ENCODE results near the gene ISYNA1.

Gene ISYNA1

DNA sequence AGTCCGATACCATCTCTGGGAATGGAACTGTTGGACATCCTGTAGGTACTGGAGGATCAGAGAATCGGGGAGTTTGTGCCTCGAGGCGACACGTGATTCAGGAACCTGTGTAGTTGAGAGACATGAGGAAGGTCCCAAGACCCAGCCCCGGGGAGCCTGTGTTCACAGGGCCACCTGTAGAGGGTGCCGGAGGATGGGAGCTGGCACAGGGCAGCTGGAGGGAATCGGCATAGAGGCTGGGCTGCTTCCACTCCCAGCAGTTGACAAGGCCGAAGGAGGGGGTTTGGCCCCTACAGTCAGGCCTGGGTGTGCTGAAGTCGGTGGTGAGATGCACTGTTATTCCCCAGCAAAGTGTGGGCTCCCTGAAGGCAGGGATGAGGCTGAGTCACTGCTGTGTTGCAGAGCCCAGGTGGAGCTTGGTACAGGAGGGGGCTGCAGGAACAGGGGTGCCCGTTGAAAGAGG, 2.5 kb upstream of the ISYNA1 start:
- peak; percentile 54 for TF ChIP-seq RAD21 (IDR thresholded peaks at IDR 0.05; ENCODE audit: low read depth)
- TF ChIP-seq TAF1 (IDR thresholded peaks at IDR 0.05; ENCODE audit: low read depth): no peak
- TF ChIP-seq TEAD4 (IDR thresholded peaks at IDR 0.05): no peak
- TF ChIP-seq YY1 (IDR thresholded peaks at IDR 0.05; ENCODE audit: low read depth): no peak

GRCh38 chr19:18439910-18440237, 1.9 kb upstream of the ISYNA1 start:
- no peak for TF ChIP-seq USF1 (IDR thresholded peaks at IDR 0.05)
- no peak for TF ChIP-seq MAX (IDR thresholded peaks at IDR 0.05)
- no peak for TF ChIP-seq ZBTB7A (IDR thresholded peaks at IDR 0.05; ENCODE audit: low read depth)
- no peak for TF ChIP-seq CEBPB (IDR thresholded peaks at IDR 0.05)
- TF ChIP-seq NFIC (IDR thresholded peaks at IDR 0.05): no peak
- TF ChIP-seq TCF12 (IDR thresholded peaks at IDR 0.05; ENCODE audit: low read depth): no peak
- TF ChIP-seq CREB1 (IDR thresholded peaks at IDR 0.05; ENCODE audit: low read depth): no peak
- no peak for TF ChIP-seq EP300 (IDR thresholded peaks at IDR 0.05; ENCODE audit: borderline replicate concordance)
- no peak for TF ChIP-seq TAF1 (IDR thresholded peaks at IDR 0.05; ENCODE audit: low read depth)
- TF ChIP-seq TEAD4 (IDR thresholded peaks at IDR 0.05): no peak

DNA sequence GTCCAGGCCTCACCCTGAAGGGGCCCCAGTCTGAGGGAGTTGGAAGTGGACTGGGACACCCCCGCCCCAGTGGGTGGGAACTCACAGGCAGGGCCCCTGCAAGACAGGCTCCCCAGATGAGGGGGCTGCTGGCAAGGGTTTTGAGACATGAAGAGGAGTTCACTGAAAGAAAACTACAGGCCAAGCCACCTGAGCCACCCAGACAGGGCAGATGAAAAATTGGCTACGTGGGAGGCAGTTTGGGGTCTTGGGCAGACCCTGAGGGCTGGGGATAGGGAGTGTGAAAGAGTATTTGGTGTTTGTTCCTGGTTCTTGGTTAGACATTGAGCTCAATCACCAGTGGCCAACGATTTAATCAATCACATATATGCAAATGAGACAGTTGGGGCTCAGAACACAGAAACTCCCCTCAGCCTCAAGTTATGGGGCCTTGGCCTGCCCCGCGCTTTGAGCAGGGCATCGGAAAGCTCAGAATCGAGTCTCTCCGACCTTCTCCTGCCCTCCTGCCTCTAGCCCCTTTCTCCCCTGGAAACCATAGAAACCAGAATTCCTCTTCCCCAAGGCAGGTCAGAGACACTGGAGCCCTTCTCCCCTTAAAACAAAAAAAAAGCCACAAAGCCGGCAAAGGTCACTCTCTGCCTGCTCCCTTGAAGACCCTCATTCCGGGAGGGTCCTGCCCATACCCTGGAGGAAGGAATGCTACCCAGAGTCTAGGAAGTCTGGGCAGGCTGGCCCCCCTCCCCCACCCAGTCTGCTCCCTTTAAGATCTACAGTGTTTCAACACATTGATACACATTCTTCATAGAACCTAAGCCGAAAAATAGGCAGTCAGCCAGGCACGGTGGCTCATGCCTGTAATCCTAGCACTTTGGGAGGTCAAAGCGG, 1.3 kb upstream of the ISYNA1 start:
- TF ChIP-seq EP300 (IDR thresholded peaks at IDR 0.05; ENCODE audit: borderline replicate concordance): no peak
- TF ChIP-seq REST (IDR thresholded peaks at IDR 0.05; ENCODE audit: low read depth): no peak
- no peak for TF ChIP-seq YY1 (IDR thresholded peaks at IDR 0.05; ENCODE audit: low read depth)
- TF ChIP-seq MAX (IDR thresholded peaks at IDR 0.05): no peak
- no peak for TF ChIP-seq RAD21 (IDR thresholded peaks at IDR 0.05; ENCODE audit: low read depth)
- TF ChIP-seq NFIC (IDR thresholded peaks at IDR 0.05): no peak
- no peak for TF ChIP-seq FOXM1 (IDR thresholded peaks at IDR 0.05; ENCODE audit: borderline replicate concordance, low read depth)
- no peak for TF ChIP-seq USF1 (IDR thresholded peaks at IDR 0.05)
- no peak for TF ChIP-seq CEBPB (IDR thresholded peaks at IDR 0.05)
- no peak for TF ChIP-seq TAF1 (IDR thresholded peaks at IDR 0.05; ENCODE audit: low read depth)
- TF ChIP-seq EGR1 (IDR thresholded peaks at IDR 0.05): no peak
- no peak for TF ChIP-seq CREB1 (IDR thresholded peaks at IDR 0.05; ENCODE audit: low read depth)
- TF ChIP-seq TCF12 (IDR thresholded peaks at IDR 0.05; ENCODE audit: low read depth): no peak

DNA sequence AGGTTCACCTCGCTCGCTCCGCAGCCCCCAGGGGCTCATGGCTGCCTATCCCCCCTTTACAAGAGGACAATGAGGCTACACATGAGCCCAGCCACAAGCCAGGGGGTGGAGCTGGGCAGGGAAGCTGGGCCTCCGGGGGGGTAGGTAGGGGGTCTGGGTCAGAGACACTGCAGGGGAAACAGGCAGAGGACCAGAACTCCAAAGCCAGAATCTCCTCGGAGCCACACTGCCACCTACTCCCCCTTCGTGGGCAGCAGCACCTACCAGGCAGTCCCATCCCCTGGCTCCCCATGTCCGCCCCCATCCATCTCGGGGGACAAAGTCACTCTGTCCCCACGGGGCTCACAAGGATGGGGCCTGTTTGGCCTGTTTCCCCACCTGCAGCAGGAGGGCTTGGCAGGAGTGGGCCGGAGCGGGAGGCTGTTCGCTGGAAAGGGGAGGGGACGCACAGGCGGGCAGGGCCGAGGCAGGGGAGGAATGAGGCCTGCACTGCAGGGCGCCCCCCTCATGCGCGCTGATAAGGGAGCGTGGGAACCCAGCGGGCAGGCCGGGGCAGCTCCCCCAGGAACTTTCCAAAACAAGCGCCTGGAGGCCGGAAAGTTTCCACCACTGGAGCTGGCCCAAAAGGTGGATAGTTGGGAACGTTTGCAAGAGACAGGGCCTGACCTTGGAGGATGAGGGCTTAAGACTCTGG, 545 bp upstream of the ISYNA1 start:
- no peak for TF ChIP-seq TAF1 (IDR thresholded peaks at IDR 0.05; ENCODE audit: low read depth)
- TF ChIP-seq EGR1 (IDR thresholded peaks at IDR 0.05): 0 out of 2 replicates have a peak, but pooled peaks have one; percentile 31
- no peak for TF ChIP-seq NFIC (IDR thresholded peaks at IDR 0.05)
- TF ChIP-seq MAX (IDR thresholded peaks at IDR 0.05): no peak; the same call in none of the 2 replicates
- no peak for TF ChIP-seq RAD21 (IDR thresholded peaks at IDR 0.05; ENCODE audit: low read depth)
- no peak for TF ChIP-seq USF1 (IDR thresholded peaks at IDR 0.05)
- TF ChIP-seq EP300 (IDR thresholded peaks at IDR 0.05; ENCODE audit: borderline replicate concordance): peak; percentile 57; the same call in 1 of the 2 replicates
- TF ChIP-seq YY1 (IDR thresholded peaks at IDR 0.05; ENCODE audit: low read depth): no peak; the same call in 1 of the 2 replicates
- TF ChIP-seq TEAD4 (IDR thresholded peaks at IDR 0.05): peak; percentile 34; the same call in 1 of the 2 replicates
- TF ChIP-seq CEBPB (IDR thresholded peaks at IDR 0.05): no peak
- TF ChIP-seq CREB1 (IDR thresholded peaks at IDR 0.05; ENCODE audit: low read depth): no peak
- TF ChIP-seq REST (IDR thresholded peaks at IDR 0.05; ENCODE audit: low read depth): no peak
- no peak for TF ChIP-seq FOXM1 (IDR thresholded peaks at IDR 0.05; ENCODE audit: borderline replicate concordance, low read depth)
- peak; percentile 58 for TF ChIP-seq TCF12 (IDR thresholded peaks at IDR 0.05; ENCODE audit: low read depth)
- TF ChIP-seq ZBTB7A (IDR thresholded peaks at IDR 0.05; ENCODE audit: low read depth): peak; percentile 92
